Ovary (tissue), 3 donors: ENCODE measurements around the gene CPHXL2.

ENCODE experiments used
- EP300 ChIP-seq: sonication (generic); formaldehyde crosslinking; IDR thresholded peaks from one replicate; pipeline ENCODE4 v1.6.1; 2017; ENCODE audit warnings: antibody characterized with exemption
- POLR2A ChIP-seq: fragments of 450-650 bp; IDR thresholded peaks from one replicate; pipeline ENCODE4 v1.6.1; 2017; ENCODE audit warnings: antibody characterized with exemption, mild to moderate bottlenecking, moderate library complexity
- TF ChIP-seq, protein P1 (sequence below), 3 donors: fragments of 450-650 bp in 2 of 3; fragments of 200-600 bp in 1 of 3; IDR thresholded peaks; one replicate each; pipeline versions ENCODE4 v1.5.1 to v1.8.0; 2016 to 2022; ENCODE audit warnings: antibody characterized with exemption in 3 of 3, mild to moderate bottlenecking in 1 of 3
- donor health status: DM: no; HTN: no; CAD: no.

DNA sequence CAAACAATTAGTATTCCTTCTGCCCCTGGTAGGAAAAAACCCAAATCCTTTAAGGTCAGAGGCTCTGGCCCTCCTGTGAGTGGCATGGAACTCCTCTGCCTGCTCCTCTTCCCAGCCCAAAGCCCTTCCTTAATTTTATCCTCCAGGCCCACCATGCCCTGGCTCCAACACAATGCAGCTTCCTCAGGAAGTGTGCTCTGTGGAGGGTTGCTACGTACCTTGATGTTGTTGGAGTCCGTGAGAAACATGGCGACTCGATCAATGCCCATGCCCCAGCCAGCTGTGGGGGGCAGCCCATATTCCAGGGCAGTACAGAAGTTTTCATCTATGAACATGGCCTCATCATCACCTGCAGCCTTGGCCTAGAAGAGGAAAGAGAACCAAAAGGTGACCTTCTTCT lies 48.5 kb downstream of the CPHXL2 start:
- TF ChIP-seq, protein P1, sequence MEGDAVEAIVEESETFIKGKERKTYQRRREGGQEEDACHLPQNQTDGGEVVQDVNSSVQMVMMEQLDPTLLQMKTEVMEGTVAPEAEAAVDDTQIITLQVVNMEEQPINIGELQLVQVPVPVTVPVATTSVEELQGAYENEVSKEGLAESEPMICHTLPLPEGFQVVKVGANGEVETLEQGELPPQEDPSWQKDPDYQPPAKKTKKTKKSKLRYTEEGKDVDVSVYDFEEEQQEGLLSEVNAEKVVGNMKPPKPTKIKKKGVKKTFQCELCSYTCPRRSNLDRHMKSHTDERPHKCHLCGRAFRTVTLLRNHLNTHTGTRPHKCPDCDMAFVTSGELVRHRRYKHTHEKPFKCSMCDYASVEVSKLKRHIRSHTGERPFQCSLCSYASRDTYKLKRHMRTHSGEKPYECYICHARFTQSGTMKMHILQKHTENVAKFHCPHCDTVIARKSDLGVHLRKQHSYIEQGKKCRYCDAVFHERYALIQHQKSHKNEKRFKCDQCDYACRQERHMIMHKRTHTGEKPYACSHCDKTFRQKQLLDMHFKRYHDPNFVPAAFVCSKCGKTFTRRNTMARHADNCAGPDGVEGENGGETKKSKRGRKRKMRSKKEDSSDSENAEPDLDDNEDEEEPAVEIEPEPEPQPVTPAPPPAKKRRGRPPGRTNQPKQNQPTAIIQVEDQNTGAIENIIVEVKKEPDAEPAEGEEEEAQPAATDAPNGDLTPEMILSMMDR (IDR thresholded peaks at IDR 0.05) = no peak
- TF ChIP-seq EP300 = no peak
- TF ChIP-seq POLR2A = no peak
